ENCODE measurements around the gene TSPAN18. TPM values are rescaled to one million over a fixed set of nuclear protein-coding genes. Genes with fewer than 3 reads are reported as not detected.
A peak's percentile ranks its signal among the peaks of the same experiment; 100 is the strongest.

The TSPAN18 gene
- total RNA-seq, 1 experiment from 2014 or later = 2.8 TPM

GRCh38 chr11:44892843-44893242, 166.1 kb downstream of the TSPAN18 start:
- H3K4me3 ChIP-seq (ENCODE audit: low read depth, low read length, poor library complexity, severe bottlenecking) = no peak overlapping the region
- H3K36me3 ChIP-seq (ENCODE audit: insufficient read depth, low read length, poor library complexity, severe bottlenecking) = no peaks in the 10 kb centered on the region
- intact Hi-C loops (cut with micrococcal nuclease; ENCODE audit: unreplicated experiment) = no loop called here
- peaks cover 12% of the 10 kb centered on the region for H3K4me1 ChIP-seq (ENCODE audit: insufficient read depth, low read length, poor library complexity, severe bottlenecking)
- ChIA-PET POLR2A (ENCODE audit: low non-redundant PET) (no interaction called here), CTCF (interaction anchor here (0.6 to 1.6 kb wide), 2 partner anchors 19 to 165 kb away, joined by 4 to 5 read pairs; no protein-coding TSS in a partner anchor)
- no peak for DNase-seq (ENCODE audit: low spot score)
- no TSS peak for BruUV-seq (replicated peaks)
- TF ChIP-seq EZH2 (IDR thresholded peaks at IDR 0.05; ENCODE audit: borderline replicate concordance, low read depth, low read length, poor library complexity, severe bottlenecking) = no peak
- no peak for TF ChIP-seq CTCF (conservative IDR thresholded peaks at IDR 0.05; ENCODE audit: low read depth, low read length)
- no peak overlapping the region for H3K27ac ChIP-seq (ENCODE audit: low read depth, low read length, poor library complexity, severe bottlenecking)
- H3K27me3 ChIP-seq (replicated peaks; ENCODE audit: insufficient read depth, low read depth, low read length, poor library complexity) = no peaks in the 10 kb centered on the region
- H3K9me3 ChIP-seq (ENCODE audit: low read depth, low read length, poor library complexity, severe bottlenecking) = no peaks in the 10 kb centered on the region

- H3K36me3 ChIP-seq (ENCODE audit: insufficient read depth, low read length, poor library complexity, severe bottlenecking) = no peaks in the 10 kb centered on the region
- peaks cover 12% of the 10 kb centered on the region for H3K4me1 ChIP-seq (ENCODE audit: insufficient read depth, low read length, poor library complexity, severe bottlenecking)
- no peak for TF ChIP-seq CTCF (conservative IDR thresholded peaks at IDR 0.05; ENCODE audit: low read depth, low read length)
- no peak for TF ChIP-seq EZH2 (IDR thresholded peaks at IDR 0.05; ENCODE audit: borderline replicate concordance, low read depth, low read length, poor library complexity, severe bottlenecking)
- no peaks in the 10 kb centered on the region for H3K9me3 ChIP-seq (ENCODE audit: low read depth, low read length, poor library complexity, severe bottlenecking)
- no TSS peak for BruUV-seq (replicated peaks)
- ChIA-PET POLR2A (ENCODE audit: low non-redundant PET) (no interaction called here), CTCF (interaction anchor here (0.6 to 1.6 kb wide), 2 partner anchors 18 to 166 kb away, joined by 4 to 5 read pairs; no protein-coding TSS in a partner anchor)
- peak; percentile 55 for DNase-seq (ENCODE audit: low spot score)
- no peak overlapping the region for H3K27ac ChIP-seq (ENCODE audit: low read depth, low read length, poor library complexity, severe bottlenecking)
- H3K4me3 ChIP-seq (ENCODE audit: low read depth, low read length, poor library complexity, severe bottlenecking) = no peak overlapping the region
- no peaks in the 10 kb centered on the region for H3K27me3 ChIP-seq (replicated peaks; ENCODE audit: insufficient read depth, low read depth, low read length, poor library complexity)
- intact Hi-C loops (cut with micrococcal nuclease; ENCODE audit: unreplicated experiment) = no loop called here
Measured at GRCh38 chr11:44893308-44893822, 166.6 kb downstream of the TSPAN18 start.

- no peaks in the 10 kb centered on the region for H3K27me3 ChIP-seq (replicated peaks; ENCODE audit: insufficient read depth, low read depth, low read length, poor library complexity)
- DNase-seq (ENCODE audit: low spot score) = peak; percentile 93
- intact Hi-C loops (cut with micrococcal nuclease; ENCODE audit: unreplicated experiment) = loop anchor here (1.0 kb wide), 2 partner anchors 166 to 273 kb away; no protein-coding TSS in a partner anchor
- TF ChIP-seq CTCF (conservative IDR thresholded peaks at IDR 0.05; ENCODE audit: low read depth, low read length) = peak; percentile 100
- no peak for TF ChIP-seq EZH2 (IDR thresholded peaks at IDR 0.05; ENCODE audit: borderline replicate concordance, low read depth, low read length, poor library complexity, severe bottlenecking)
- no peak overlapping the region for H3K27ac ChIP-seq (ENCODE audit: low read depth, low read length, poor library complexity, severe bottlenecking)
- BruUV-seq (replicated peaks) = no TSS peak
- peaks cover 12% of the 10 kb centered on the region for H3K4me1 ChIP-seq (ENCODE audit: insufficient read depth, low read length, poor library complexity, severe bottlenecking)
- no peaks in the 10 kb centered on the region for H3K36me3 ChIP-seq (ENCODE audit: insufficient read depth, low read length, poor library complexity, severe bottlenecking)
- H3K9me3 ChIP-seq (ENCODE audit: low read depth, low read length, poor library complexity, severe bottlenecking) = no peaks in the 10 kb centered on the region
- ChIA-PET POLR2A (ENCODE audit: low non-redundant PET) (no interaction called here), CTCF (interaction anchor here (0.7 to 1.8 kb wide), 6 partner anchors 17 to 281 kb away, joined by 3 to 6 read pairs (median 3); no protein-coding TSS in a partner anchor)
- no peak overlapping the region for H3K4me3 ChIP-seq (ENCODE audit: low read depth, low read length, poor library complexity, severe bottlenecking)
Measured at GRCh38 chr11:44893846-44894617, 167.3 kb downstream of the TSPAN18 start.

Measured in A673 (cell line).